Stimulated activated CD8-positive, alpha-beta memory T cell treated with anti-CD3 and anti-CD28 coated beads, Interleukin-15, amount 100 ng/mL, for 1 hour (primary cell): ENCODE measurements around the gene TEX54.
"Not testable (repeated sequence)": the region's sequence is repeated elsewhere in the genome, so short reads cannot be mapped to it uniquely, and the experiment has no call there.

Experiments
- DNase-seq: peaks from one replicate; pipeline ENCODE4 v3.0.0-alpha.2; 2020; ENCODE audit warnings: low read depth

Gene TEX54

GRCh38 chr11:62831520-62832335 is 913 bp downstream of the TEX54 start, which contains the start of gene STX5:
Gene STX5, minus strand, starts transcription at chr11:62832051. Its CDS starts 808 bp downstream, at chr11:62831243.
- peak; percentile 99 for DNase-seq

- DNase-seq, result no peak
These were observed 1.6 kb downstream of the TEX54 start for GRCh38 chr11:62830904-62831519.

- not testable (repeated sequence) for DNase-seq
These were observed 4.5 kb downstream of the TEX54 start for GRCh38 chr11:62828130-62828529.

DNA sequence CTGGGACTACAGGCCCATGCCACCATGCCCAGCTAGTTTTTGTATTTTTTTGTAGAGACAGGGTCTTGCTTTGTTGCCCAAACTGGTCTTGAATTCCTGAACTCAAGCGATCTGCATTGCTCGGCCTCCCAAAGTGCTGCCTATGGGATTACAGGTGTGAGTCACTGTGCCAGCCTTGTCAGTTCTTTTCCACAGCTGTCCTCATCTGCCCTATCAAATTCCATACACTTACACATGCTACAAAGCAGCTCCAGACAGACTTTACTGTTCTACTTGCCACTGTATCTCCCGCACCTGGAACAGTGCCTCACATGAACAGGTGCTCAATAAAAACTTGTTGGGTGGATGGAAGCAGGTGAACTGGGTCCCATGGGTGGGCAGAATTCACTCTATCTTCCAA is 9.0 kb downstream of the TEX54 start:
- DNase-seq, result no peak

DNA sequence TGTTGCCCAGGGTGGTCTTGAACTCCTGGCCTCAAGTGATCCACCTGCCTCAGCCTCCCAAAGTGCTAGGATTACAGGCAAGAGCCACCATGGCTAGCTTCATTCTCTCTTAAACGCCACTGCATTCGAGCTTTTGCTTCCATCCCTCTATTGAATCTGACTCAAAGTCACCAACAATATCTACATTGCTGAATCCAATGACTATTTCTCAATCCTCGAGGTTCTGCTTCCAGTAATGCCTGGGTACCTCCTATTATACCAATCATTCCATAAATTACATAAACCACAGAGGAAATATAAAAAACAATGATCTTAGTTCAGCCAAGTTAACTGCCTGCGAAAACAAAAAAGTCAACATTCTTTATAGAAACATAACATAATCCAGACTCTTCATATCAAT is 15.5 kb downstream of the TEX54 start:
- no peak for DNase-seq

- DNase-seq, result no peak
These were observed 16.1 kb downstream of the TEX54 start for GRCh38 chr11:62816557-62816956.

DNA sequence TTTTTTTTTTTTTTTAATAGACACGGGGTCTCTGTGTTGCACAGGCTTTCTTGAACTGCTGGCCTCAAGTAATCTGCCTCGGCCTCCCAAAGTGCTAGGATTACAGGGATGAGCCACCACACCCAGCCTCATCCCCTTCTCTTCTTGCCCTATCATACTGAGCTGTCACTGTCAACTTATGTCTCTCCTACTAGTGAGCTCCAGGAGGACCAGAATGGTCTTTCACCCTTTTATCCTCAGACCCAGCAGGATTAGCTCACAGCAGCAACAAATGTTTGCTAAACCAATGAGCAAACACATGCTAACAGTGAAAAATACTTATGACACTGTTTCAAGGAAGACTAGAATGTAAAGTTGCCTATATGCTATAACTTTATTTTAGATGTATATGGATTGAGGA is 21.0 kb downstream of the TEX54 start:
- no peak for DNase-seq

DNA sequence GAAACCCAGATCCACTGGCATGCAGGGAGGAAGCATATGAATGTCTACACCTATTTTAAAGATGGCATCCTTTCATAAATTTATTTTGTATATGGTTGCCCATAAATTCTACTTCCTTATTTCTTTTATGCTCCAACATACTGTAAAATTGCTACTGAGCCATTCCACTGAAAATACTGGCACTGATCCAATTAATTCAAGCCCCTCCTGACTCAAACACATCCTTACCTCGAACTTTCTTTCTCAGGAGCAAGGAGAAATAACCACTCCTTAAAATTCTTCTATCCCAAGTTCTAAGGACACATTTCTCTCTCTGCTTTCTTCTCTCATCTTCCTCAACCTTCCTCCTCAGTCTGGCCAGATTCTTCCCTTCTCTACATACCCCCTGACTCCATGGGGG is 21.9 kb downstream of the TEX54 start:
- no peak for DNase-seq

DNA sequence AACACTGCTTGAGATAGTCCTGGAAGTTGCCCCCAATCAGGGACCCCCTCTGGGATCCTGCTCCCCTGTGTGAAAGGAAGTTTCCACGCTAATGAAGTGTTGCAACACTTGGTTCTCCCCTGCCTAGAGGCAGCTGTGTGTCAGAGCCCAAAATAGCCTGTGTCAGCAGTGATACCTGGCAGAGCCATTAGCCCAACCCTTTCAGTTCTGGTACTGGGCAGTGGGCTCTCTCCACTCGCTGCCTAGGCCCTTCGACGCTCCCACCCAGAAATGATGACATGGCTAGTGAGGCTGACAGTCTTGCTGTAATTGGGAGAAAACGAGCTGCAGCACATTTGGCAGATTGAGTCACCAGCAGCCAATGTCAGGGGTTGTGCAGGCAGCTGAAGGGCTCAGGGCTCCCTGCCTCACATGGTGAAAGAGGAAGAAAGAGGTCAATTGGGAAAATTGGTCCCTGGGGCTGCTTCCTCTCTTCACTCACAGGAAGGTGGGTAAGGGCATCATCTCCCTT is 26.0 kb downstream of the TEX54 start:
- DNase-seq, result no peak

DNA sequence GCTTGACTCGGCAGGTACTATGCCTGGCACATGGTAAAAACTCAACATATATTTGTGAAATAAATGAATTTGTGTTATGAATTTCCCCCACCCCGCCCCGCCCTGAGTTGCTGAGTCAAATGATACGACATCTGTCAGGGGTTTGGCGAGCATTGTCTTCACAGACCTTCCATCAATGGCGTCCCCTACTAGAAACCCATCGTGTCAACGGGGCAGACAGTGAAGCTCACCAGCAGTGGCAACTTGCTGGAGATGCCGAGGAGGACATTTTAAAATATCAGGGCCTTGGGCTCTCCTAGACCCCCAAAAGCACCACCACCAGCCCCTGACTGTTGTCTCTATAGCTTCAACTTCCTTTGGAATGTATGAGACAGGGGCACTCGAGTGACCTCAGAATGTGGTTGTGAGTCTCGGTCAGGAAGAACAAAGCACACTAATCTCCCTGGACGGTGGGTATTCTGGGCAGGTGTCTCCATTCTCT is 26.6 kb downstream of the TEX54 start:
- no peak for DNase-seq

- DNase-seq, result peak; percentile 92
These were observed 27.4 kb downstream of the TEX54 start, which contains the start of gene NXF1 for GRCh38 chr11:62805076-62805892. Gene NXF1, minus strand, starts transcription at chr11:62805440. Its CDS starts 84 bp downstream, at chr11:62805356.

- DNase-seq, result no peak
These were observed 28.1 kb downstream of the TEX54 start for GRCh38 chr11:62804310-62805075.

DNA sequence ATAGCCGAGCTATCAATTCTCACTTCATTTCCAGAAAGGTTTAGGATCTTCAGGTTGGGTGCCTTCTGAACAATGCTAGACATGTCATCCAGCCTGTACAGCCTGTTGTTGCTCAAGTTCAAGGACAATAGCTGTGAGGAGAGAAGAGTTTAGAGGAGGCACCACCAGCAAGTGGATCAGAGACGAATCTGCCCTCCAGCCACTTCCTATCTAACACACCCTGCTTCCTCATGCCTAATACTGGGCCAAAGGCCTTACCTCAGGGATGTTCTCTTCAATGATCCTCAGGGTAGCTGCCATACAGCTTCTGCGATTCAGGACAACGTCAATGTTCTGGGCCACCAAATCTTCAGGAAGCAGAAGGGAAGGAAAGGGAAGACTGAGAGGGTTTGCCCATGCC is 31.6 kb downstream of the TEX54 start:
- DNase-seq, result no peak

DNA sequence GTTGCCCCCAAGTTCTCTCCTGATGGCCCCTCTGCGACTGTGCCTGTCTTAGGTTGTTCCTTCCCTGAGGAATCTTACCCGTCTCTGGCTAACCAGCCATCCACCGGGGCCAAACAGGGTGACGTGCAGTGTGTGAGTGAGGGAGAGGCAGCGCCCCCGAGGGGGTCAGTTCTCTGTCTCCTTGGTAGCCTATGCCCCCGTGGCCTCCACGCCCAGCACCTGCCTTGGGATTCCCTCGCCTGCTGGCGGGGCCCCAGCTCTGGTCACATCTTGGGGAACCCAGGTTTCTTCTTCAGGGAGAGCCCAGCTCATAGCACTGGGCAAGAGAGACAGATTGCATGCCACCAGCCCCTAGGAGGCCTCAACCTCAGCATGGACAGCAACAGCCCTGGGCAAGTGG is 33.2 kb downstream of the TEX54 start:
- DNase-seq, result no peak

GRCh38 chr11:62796281-62796680 is 36.4 kb downstream of the TEX54 start:
- DNase-seq, result no peak

GRCh38 chr11:62794201-62794775 is 38.4 kb downstream of the TEX54 start:
- DNase-seq, result no peak

- DNase-seq, result no peak
These were observed 40.5 kb downstream of the TEX54 start for GRCh38 chr11:62792202-62792575.

DNA sequence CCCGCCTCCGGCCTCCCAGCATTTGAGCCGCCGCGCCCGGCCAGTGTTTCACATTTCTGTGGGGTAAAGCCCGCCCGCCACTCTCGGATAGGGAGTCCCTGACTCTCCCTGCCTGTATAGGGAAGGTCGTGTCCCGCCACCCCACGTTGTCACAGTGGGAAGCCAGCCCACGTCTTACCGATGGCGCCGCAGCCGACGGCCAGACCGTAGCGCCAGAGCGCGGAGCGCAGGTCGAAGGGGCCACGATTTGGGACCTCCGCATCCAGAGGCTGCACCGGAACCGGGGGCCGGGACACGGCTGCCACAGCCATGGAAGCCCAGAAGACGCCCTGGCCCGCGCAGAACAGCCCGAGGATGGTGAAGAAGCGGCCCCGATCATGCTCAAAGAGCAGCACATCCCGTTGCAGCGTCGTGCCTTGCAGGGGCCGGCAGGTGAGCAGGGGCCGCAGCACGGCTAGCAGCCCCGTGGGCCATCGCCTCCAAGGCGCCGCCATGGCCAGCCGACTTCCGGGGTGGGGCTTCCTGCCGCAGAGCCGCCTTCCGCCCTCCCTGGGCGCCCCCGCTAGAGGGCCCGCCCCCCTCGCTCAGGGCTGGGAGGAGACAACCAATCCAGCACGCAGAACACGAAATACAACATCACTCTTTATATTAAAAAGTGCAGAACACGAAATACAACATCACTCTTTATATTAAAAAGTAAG is 41.0 kb downstream of the TEX54 start, which contains the start of gene TMEM223:
Gene TMEM223, minus strand, starts transcription at position 506 of the 701 bp plus-strand sequence. Its CDS starts 12 bp downstream, at position 494.
- peak; percentile 77 for DNase-seq

- no peak for DNase-seq
These were observed 43.1 kb downstream of the TEX54 start for GRCh38 chr11:62789576-62789975.

DNA sequence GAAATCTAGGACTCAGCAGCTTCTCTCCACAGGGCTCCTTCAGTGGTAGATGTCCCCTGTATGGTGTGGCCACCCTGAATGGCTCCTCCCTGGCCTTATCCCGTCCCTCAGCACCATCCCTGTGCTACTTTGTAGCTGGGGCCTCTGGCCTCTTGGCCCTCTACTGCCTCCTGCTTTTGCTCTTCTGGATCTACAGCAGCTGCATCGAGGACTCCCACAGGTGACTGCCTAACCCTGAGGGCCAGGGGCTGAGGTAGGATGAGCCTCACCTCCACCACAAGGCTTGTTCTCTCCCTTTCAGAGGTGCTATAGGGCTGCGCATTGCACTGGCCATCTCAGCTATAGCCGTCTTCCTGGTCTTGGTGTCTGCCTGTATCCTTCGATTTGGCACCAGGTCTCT is 43.6 kb downstream of the TEX54 start:
- DNase-seq, result no peak
